ENCODE data around the gene CCDC148.
"Not testable (repeated sequence)": the region's sequence is repeated elsewhere in the genome, so short reads cannot be mapped to it uniquely, and the experiment has no call there.

The CCDC148 gene

DNA sequence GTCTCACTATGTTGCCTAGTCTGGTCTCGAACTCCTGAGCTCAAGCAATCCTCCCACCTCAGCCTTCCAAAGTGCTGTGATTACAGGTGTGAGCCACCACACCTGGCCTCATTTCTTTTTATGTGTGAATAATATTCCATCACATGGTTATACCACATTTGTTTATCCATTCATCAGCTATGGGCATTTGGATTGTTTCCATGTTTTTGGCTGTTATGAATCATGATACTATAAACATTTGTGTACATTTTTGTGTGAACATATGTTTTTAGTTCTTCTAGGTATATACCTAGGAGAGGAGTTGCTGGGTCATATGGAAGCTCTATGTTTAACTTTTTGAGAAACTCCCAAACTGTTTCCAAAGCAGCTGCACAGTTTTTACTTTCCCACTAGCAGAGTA, 24.6 kb upstream of the CCDC148 start:
- peaks cover 23% of the 10 kb centered on the region for H3K4me1 ChIP-seq (ENCODE audit: control insufficient read depth, insufficient read depth, low read length)
- H3K9ac ChIP-seq (ENCODE audit: low read depth, low read length), result no peak overlapping the region
- H3K4me3 ChIP-seq (ENCODE audit: low read depth, low read length), result no peak overlapping the region
- no peak overlapping the region for H3K27ac ChIP-seq (ENCODE audit: low read depth, low read length)
- no peaks in the 10 kb centered on the region for H3K27me3 ChIP-seq (ENCODE audit: control insufficient read depth, insufficient read depth, low read length)
- H3K36me3 ChIP-seq (ENCODE audit: control insufficient read depth, insufficient read depth, low read length), result 0 out of 2 replicates have a peak, but pooled peaks cover 3% of the 10 kb centered on the region
- H3K9me3 ChIP-seq (ENCODE audit: control insufficient read depth, insufficient read depth, low read length), result no peaks in the 10 kb centered on the region

DNA sequence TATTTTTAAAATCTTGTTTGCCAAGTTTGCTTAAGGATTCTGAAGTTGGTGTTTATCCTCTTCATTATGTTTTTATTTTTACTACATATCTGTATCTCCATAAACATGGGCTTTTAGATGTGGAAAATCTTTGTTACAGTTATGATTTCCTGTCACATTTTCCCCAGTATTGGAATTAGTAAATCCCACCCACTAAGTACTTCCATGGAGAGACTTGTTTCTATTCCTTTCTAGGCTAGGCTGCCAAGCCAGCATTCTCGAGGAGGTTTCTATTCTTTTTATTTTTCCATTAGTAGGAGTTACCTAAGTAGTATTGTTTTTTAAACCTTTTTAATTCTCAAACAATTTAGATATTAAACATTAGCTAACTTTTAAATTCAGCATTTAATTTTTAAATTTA, 22.3 kb upstream of the CCDC148 start:
- Histone ChIP-seq H3K27me3 (ENCODE audit: control insufficient read depth, insufficient read depth, low read length) (no peaks in the 10 kb centered on the region), H3K9ac (ENCODE audit: low read depth, low read length) (no peak overlapping the region), H3K4me3 (ENCODE audit: low read depth, low read length) (no peak overlapping the region), H3K4me1 (ENCODE audit: control insufficient read depth, insufficient read depth, low read length) (peaks cover 19% of the 10 kb centered on the region), H3K27ac (ENCODE audit: low read depth, low read length) (no peak overlapping the region), H3K9me3 (ENCODE audit: control insufficient read depth, insufficient read depth, low read length) (no peaks in the 10 kb centered on the region), H3K36me3 (ENCODE audit: control insufficient read depth, insufficient read depth, low read length) (0 out of 2 replicates have a peak, but pooled peaks cover 3% of the 10 kb centered on the region)

DNA sequence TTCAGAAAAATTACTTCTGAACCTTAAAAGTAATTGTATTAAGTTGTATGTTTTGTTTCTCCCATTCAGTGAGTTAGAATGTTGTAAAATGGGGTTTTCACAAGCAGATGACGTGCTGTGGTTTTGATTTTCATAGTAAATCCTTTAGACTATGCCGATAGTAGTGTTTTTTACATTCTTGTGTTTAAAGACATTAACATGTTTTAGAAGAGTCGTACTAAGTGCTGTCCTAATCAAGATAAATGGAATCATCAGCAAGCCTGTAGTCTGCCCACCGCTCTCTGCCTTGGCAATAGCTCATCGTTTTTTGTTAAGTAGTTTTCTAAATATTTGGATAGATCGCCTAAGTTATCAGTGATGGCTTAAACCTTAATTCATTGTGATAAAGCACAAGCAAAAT, 21.7 kb upstream of the CCDC148 start:
- H3K27ac ChIP-seq (ENCODE audit: low read depth, low read length), result no peak overlapping the region
- 0 out of 2 replicates have a peak, but pooled peaks cover 3% of the 10 kb centered on the region for H3K36me3 ChIP-seq (ENCODE audit: control insufficient read depth, insufficient read depth, low read length)
- H3K4me3 ChIP-seq (ENCODE audit: low read depth, low read length), result no peak overlapping the region

DNA sequence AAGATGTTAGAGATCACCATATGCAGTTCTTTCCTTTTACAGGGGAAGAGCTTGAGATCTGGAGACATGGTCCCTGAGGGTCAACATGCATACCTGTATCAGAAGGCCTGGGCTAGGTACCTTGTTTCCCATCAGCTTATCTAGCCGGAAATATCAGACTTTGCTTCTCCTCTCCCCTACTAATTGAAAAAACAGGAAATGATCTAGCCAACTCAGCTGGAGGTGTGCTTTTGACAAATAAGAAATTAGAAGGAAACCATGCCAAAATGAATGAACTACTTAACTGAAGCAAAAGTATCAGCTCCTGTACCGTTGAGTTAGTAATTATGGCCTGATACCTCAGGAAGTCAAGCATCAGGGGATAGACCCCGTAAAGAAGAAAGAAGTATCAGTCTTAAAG, 20.6 kb upstream of the CCDC148 start:
- Histone ChIP-seq H3K36me3 (ENCODE audit: control insufficient read depth, insufficient read depth, low read length) (0 out of 2 replicates have a peak, but pooled peaks cover 3% of the 10 kb centered on the region), H3K27ac (ENCODE audit: low read depth, low read length) (no peak overlapping the region), H3K4me3 (ENCODE audit: low read depth, low read length) (no peak overlapping the region), H3K27me3 (ENCODE audit: control insufficient read depth, insufficient read depth, low read length) (no peaks in the 10 kb centered on the region), H3K9ac (ENCODE audit: low read depth, low read length) (no peak overlapping the region), H3K9me3 (ENCODE audit: control insufficient read depth, insufficient read depth, low read length) (no peaks in the 10 kb centered on the region), H3K4me1 (ENCODE audit: control insufficient read depth, insufficient read depth, low read length) (peaks cover 19% of the 10 kb centered on the region)

More for the DNA sequence above, 21.7 kb upstream of the CCDC148 start:
- H3K9ac ChIP-seq (ENCODE audit: low read depth, low read length), result no peak overlapping the region
- H3K4me1 ChIP-seq (ENCODE audit: control insufficient read depth, insufficient read depth, low read length), result peaks cover 19% of the 10 kb centered on the region
- H3K27me3 ChIP-seq (ENCODE audit: control insufficient read depth, insufficient read depth, low read length), result no peaks in the 10 kb centered on the region
- no peaks in the 10 kb centered on the region for H3K9me3 ChIP-seq (ENCODE audit: control insufficient read depth, insufficient read depth, low read length)

DNA sequence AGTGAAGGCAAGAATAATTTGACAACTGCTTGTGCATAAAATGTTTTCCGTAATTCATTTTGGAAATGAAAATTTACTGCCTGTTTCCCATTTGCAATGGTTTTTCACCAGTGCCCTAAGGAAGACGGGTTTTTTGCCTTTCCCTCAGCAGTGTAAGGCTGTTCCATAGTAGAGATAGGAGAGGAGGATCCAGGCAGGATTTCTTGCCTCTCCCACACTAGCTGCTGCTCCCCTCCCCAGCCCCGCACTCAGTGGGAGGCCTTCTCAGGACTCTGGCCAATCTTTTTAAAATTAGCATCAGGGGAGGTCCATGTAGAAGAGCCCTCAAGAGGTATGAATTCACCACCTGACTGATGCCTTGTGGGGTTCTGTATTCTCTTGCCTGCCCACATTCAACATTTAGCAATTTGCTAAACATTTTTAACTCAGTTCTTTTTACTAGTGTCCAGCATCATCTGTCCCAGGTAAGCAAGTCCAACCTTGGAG, 18.0 kb upstream of the CCDC148 start:
- H3K9ac ChIP-seq (ENCODE audit: low read depth, low read length); H3K9me3 ChIP-seq (ENCODE audit: control insufficient read depth, insufficient read depth, low read length); H3K27me3 ChIP-seq (ENCODE audit: control insufficient read depth, insufficient read depth, low read length); H3K36me3 ChIP-seq (ENCODE audit: control insufficient read depth, insufficient read depth, low read length); H3K4me3 ChIP-seq (ENCODE audit: low read depth, low read length); H3K27ac ChIP-seq (ENCODE audit: low read depth, low read length): not testable (repeated sequence)
- peaks cover 28% of the 10 kb centered on the region for H3K4me1 ChIP-seq (ENCODE audit: control insufficient read depth, insufficient read depth, low read length)

DNA sequence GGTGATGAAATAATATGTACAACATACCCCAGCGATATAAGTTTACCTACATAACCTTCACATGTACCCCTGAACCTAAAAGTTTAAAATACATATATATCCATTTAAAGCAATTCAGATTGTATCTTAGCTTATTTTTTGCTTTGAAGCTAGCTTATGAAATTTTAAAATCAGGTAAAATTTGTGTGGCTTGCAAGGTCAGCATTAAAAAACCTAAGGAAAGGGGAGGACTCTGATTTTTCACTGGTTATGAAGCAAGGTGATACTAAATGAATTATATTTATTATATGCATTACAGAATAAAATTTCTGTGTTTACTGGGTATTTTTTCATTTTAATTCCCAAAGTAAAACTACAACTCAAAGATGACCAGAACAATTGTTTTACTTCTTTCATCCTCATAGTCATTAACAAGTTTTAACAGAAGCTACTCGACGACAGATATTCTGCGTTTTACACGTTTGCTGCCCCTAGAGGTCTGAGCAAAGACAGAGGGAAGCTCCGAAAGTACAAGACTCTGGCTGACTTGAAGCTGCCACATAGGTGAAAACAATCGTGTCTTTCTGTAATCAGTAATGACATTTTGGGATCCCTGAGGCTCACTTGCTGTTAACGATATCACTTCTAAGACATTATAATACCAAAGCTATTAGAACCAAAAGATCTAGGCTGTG, 17.3 kb upstream of the CCDC148 start:
- Histone ChIP-seq H3K9me3 (ENCODE audit: control insufficient read depth, insufficient read depth, low read length) (no peaks in the 10 kb centered on the region), H3K4me3 (ENCODE audit: low read depth, low read length) (no peak overlapping the region), H3K36me3 (ENCODE audit: control insufficient read depth, insufficient read depth, low read length) (peaks cover 3% of the 10 kb centered on the region; the same call in 1 of the 2 replicates), H3K9ac (ENCODE audit: low read depth, low read length) (no peak overlapping the region), H3K27ac (ENCODE audit: low read depth, low read length) (no peak overlapping the region), H3K27me3 (ENCODE audit: control insufficient read depth, insufficient read depth, low read length) (no peaks in the 10 kb centered on the region), H3K4me1 (ENCODE audit: control insufficient read depth, insufficient read depth, low read length) (peaks cover 29% of the 10 kb centered on the region)

DNA sequence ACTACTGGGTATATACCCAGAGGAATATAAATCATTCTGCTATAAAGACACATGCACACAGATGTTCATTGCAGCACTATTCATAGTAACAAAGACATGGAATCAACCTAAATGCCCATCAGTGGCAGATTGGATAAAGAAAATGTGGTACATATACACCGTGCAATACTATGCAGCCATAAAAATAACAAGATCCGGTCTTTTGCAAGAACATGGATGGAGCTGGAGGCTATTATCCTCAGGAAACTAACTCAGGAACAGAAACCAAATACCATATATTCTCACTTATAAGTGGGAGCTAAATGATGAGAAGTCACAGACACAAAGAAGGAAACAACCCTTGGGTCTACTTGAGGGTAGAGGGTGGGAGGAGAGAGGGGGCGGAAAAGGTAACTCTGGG, 16.7 kb upstream of the CCDC148 start:
- peaks cover 29% of the 10 kb centered on the region for H3K4me1 ChIP-seq (ENCODE audit: control insufficient read depth, insufficient read depth, low read length)
- not testable (repeated sequence) for H3K27me3 ChIP-seq (ENCODE audit: control insufficient read depth, insufficient read depth, low read length); H3K4me3 ChIP-seq (ENCODE audit: low read depth, low read length); H3K9ac ChIP-seq (ENCODE audit: low read depth, low read length); H3K36me3 ChIP-seq (ENCODE audit: control insufficient read depth, insufficient read depth, low read length); H3K9me3 ChIP-seq (ENCODE audit: control insufficient read depth, insufficient read depth, low read length); H3K27ac ChIP-seq (ENCODE audit: low read depth, low read length)

DNA sequence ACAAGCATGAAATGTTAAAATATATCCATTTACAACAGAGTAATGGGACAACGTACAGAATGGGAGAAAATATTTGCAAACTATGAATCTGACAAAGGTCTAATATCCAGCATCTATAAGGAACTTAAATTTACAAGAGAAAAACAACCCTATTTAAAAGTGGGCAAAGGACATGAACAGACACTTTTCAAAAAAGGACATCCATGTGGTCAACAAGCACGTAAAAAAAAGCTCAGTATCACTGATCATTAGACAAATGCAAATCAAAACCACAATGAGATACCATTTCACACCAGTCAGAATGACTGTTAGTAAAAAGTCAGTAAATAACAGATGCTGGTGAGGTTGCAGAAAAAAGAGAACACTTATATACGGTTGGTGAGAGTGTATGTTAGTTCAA, 16.3 kb upstream of the CCDC148 start:
- not testable (repeated sequence) for H3K36me3 ChIP-seq (ENCODE audit: control insufficient read depth, insufficient read depth, low read length); H3K27me3 ChIP-seq (ENCODE audit: control insufficient read depth, insufficient read depth, low read length); H3K4me3 ChIP-seq (ENCODE audit: low read depth, low read length); H3K9me3 ChIP-seq (ENCODE audit: control insufficient read depth, insufficient read depth, low read length); H3K27ac ChIP-seq (ENCODE audit: low read depth, low read length); H3K9ac ChIP-seq (ENCODE audit: low read depth, low read length)
- H3K4me1 ChIP-seq (ENCODE audit: control insufficient read depth, insufficient read depth, low read length), result peaks cover 29% of the 10 kb centered on the region

DNA sequence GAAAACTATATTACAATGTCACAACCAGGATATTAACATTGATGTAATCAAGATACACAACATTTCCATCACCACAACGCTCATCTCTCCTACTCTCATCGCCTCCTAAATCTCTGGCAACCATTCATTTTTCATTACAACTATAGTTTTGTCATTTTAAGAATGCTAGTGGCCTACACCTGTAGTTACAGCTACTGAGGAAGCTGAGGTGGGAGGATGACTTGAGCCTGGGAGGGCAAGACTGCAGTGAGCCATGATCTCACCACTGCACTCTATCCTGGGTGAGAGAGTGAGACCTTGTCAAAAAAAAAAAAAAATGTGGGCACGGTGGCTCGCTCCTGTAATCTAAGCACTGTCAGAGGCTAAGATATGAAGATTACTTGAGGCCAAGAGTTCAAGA, 10.7 kb upstream of the CCDC148 start:
- H3K9me3 ChIP-seq (ENCODE audit: control insufficient read depth, insufficient read depth, low read length), result no peaks in the 10 kb centered on the region
- H3K4me3 ChIP-seq (ENCODE audit: low read depth, low read length), result no peak overlapping the region
- H3K27me3 ChIP-seq (ENCODE audit: control insufficient read depth, insufficient read depth, low read length), result no peaks in the 10 kb centered on the region

DNA sequence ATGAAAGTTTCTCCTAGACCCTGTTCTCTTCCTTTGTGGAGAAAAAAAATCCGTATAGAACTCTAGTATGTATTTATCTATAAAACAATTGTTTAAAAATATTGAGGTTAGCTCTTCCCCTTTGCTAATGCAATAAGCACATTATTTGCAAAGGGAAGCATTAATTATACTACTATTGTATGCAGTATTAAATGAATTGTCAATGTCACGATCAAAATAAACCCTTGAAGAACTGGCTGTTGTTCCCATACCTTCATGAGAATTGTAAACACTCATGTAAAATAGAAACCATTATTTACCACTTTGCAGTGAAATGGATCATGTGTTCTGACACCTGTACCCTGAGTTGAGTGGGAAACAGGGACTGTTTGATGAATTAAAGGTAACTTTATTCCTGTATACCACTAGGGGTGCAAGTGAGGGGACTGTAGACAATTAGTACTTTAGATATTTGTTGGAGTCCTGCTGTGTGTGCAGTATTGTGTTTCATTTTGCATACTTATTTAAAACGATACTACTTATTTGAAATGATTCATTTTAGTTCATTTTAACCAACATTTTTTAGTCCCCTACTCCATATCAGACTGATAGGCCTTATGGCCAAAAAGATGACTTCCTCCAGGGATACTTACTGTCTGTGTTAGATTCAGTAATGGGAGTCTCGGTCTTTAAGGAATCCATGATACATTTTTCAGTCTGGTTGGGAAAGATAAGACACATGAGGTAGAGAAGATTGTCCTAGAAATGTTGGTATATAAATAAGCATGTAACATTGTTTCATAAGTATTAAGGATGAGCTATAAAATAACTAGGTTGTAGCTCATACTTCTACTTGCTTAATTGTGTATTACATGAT, 8.1 kb upstream of the CCDC148 start:
- Histone ChIP-seq H3K4me1 (ENCODE audit: control insufficient read depth, insufficient read depth, low read length) (peaks cover 19% of the 10 kb centered on the region), H3K36me3 (ENCODE audit: control insufficient read depth, insufficient read depth, low read length) (0 out of 2 replicates have a peak, but pooled peaks cover 3% of the 10 kb centered on the region), H3K9ac (ENCODE audit: low read depth, low read length) (no peak overlapping the region), H3K27me3 (ENCODE audit: control insufficient read depth, insufficient read depth, low read length) (no peaks in the 10 kb centered on the region), H3K9me3 (ENCODE audit: control insufficient read depth, insufficient read depth, low read length) (no peaks in the 10 kb centered on the region), H3K27ac (ENCODE audit: low read depth, low read length) (no peak overlapping the region), H3K4me3 (ENCODE audit: low read depth, low read length) (no peak overlapping the region)

More for the DNA sequence above, 10.7 kb upstream of the CCDC148 start:
- Histone ChIP-seq H3K36me3 (ENCODE audit: control insufficient read depth, insufficient read depth, low read length) (no peaks in the 10 kb centered on the region; the same call in 1 of the 2 replicates), H3K4me1 (ENCODE audit: control insufficient read depth, insufficient read depth, low read length) (peaks cover 13% of the 10 kb centered on the region), H3K9ac (ENCODE audit: low read depth, low read length) (no peak overlapping the region), H3K27ac (ENCODE audit: low read depth, low read length) (no peak overlapping the region)

Measured in HUES48 (cell line).